Measurements from ENCODE around the gene MINDY2.
"Not testable (repeated sequence)": the region's sequence is repeated elsewhere in the genome, so short reads cannot be mapped to it uniquely, and the experiment has no call there.

The MINDY2 gene

GRCh38 chr15:58880320-58880719, 109.2 kb downstream of the MINDY2 start:
- Histone ChIP-seq H2AFZ (ENCODE audit: low read length) (no peak overlapping the region), H3K36me3 (replicated peaks; ENCODE audit: insufficient read depth, low read length) (peaks cover 14% of the 10 kb centered on the region), H3K9ac (ENCODE audit: low read length) (no peak overlapping the region), H3K9me3 (replicated peaks; ENCODE audit: insufficient read depth, low read length) (no peaks in the 10 kb centered on the region), H3K27me3 (replicated peaks; ENCODE audit: insufficient read depth, low read length) (no peaks in the 10 kb centered on the region), H3K9me2 (replicated peaks; ENCODE audit: insufficient read depth, low read length) (no peaks in the 10 kb centered on the region), H3K4me3 (ENCODE audit: low read length) (no peak overlapping the region), H3F3A (ENCODE audit: insufficient read depth, low read length) (no peaks in the 10 kb centered on the region), H4K20me1 (ENCODE audit: insufficient read depth, low read length) (no peaks in the 10 kb centered on the region), H3K79me2 (ENCODE audit: low read length) (0 out of 2 replicates have a peak, but pooled peaks cover 2% of the 10 kb centered on the region), H3K27ac (ENCODE audit: low read length) (no peak overlapping the region), H3K4me2 (ENCODE audit: low read depth, low read length) (no peak overlapping the region), H3K4me1 (ENCODE audit: low read length) (no peaks in the 10 kb centered on the region)
- no peak for DNase-seq
- TF ChIP-seq EZH2phosphoT487 (IDR thresholded peaks at IDR 0.05; ENCODE audit: low read length) (no peak), EZH2 (optimal IDR thresholded peaks at IDR 0.05; ENCODE audit: low read depth, low read length) (no peak)
- TF ChIP-seq, protein P1, sequence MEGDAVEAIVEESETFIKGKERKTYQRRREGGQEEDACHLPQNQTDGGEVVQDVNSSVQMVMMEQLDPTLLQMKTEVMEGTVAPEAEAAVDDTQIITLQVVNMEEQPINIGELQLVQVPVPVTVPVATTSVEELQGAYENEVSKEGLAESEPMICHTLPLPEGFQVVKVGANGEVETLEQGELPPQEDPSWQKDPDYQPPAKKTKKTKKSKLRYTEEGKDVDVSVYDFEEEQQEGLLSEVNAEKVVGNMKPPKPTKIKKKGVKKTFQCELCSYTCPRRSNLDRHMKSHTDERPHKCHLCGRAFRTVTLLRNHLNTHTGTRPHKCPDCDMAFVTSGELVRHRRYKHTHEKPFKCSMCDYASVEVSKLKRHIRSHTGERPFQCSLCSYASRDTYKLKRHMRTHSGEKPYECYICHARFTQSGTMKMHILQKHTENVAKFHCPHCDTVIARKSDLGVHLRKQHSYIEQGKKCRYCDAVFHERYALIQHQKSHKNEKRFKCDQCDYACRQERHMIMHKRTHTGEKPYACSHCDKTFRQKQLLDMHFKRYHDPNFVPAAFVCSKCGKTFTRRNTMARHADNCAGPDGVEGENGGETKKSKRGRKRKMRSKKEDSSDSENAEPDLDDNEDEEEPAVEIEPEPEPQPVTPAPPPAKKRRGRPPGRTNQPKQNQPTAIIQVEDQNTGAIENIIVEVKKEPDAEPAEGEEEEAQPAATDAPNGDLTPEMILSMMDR (IDR thresholded peaks at IDR 0.05; ENCODE audit: low read length) = no peak

DNA sequence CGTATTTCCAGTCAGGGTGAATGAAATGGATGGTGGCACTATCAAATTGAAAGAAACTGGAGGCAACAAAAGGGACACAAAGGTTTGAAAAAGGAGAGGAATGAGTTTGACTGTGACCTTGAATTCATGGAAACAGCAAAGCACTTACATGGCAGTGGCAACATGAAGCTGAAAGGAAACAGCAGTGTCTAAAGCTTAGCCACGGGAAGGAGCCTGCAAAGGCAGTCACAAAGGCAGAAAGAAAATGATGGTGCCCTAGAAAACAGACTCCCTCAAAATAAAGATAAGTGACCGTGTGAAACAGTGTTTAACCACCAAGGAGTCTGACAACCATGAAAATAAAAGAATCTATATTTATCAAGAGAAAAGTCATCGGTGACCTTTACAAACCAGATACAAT, 111.1 kb downstream of the MINDY2 start:
- peaks cover 14% of the 10 kb centered on the region for H3K36me3 ChIP-seq (replicated peaks; ENCODE audit: insufficient read depth, low read length)
- no peaks in the 10 kb centered on the region for H4K20me1 ChIP-seq (ENCODE audit: insufficient read depth, low read length)
- no peak overlapping the region for H2AFZ ChIP-seq (ENCODE audit: low read length)
- H3K9me2 ChIP-seq (replicated peaks; ENCODE audit: insufficient read depth, low read length) = no peaks in the 10 kb centered on the region
- no peak for TF ChIP-seq EZH2phosphoT487 (IDR thresholded peaks at IDR 0.05; ENCODE audit: low read length)
- TF ChIP-seq, protein P1 (IDR thresholded peaks at IDR 0.05; ENCODE audit: low read length) = no peak
- TF ChIP-seq EZH2 (optimal IDR thresholded peaks at IDR 0.05; ENCODE audit: low read depth, low read length) = no peak
- no peaks in the 10 kb centered on the region for H3F3A ChIP-seq (ENCODE audit: insufficient read depth, low read length)
- no peak overlapping the region for H3K27ac ChIP-seq (ENCODE audit: low read length)
- 0 out of 2 replicates have a peak, but pooled peaks cover 2% of the 10 kb centered on the region for H3K79me2 ChIP-seq (ENCODE audit: low read length)
- H3K9ac ChIP-seq (ENCODE audit: low read length) = no peak overlapping the region
- no peak for DNase-seq
- H3K9me3 ChIP-seq (replicated peaks; ENCODE audit: insufficient read depth, low read length) = no peaks in the 10 kb centered on the region
- no peak overlapping the region for H3K4me2 ChIP-seq (ENCODE audit: low read depth, low read length)
- H3K4me1 ChIP-seq (ENCODE audit: low read length) = no peaks in the 10 kb centered on the region
- H3K4me3 ChIP-seq (ENCODE audit: low read length) = no peak overlapping the region
- H3K27me3 ChIP-seq (replicated peaks; ENCODE audit: insufficient read depth, low read length) = no peaks in the 10 kb centered on the region

DNA sequence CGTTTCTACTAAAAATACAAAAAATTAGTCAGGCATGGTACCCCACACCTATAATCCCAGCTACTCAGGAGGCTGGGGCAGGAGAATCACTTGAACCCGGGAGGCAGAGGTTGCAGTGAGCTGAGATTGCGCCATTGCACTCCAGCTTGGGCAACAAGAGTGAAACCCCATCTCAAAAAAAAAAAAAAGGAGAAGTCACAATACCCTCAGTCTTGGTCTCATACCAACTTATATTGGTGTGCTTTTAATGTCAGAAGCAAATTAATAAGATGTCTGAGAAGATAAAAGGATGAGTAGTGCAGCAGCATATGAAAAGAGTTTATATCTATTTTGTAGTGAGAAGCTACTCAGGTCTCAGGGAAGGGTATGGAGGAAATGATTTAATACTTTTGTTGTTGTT, 112.8 kb downstream of the MINDY2 start:
- not testable (repeated sequence) for H4K20me1 ChIP-seq (ENCODE audit: insufficient read depth, low read length); H3K4me1 ChIP-seq (ENCODE audit: low read length); H3K9me3 ChIP-seq (replicated peaks; ENCODE audit: insufficient read depth, low read length); H3K9ac ChIP-seq (ENCODE audit: low read length); H3K79me2 ChIP-seq (ENCODE audit: low read length); H3K4me2 ChIP-seq (ENCODE audit: low read depth, low read length); H2AFZ ChIP-seq (ENCODE audit: low read length); H3K27ac ChIP-seq (ENCODE audit: low read length); H3K27me3 ChIP-seq (replicated peaks; ENCODE audit: insufficient read depth, low read length); DNase-seq; H3K9me2 ChIP-seq (replicated peaks; ENCODE audit: insufficient read depth, low read length); H3F3A ChIP-seq (ENCODE audit: insufficient read depth, low read length); H3K4me3 ChIP-seq (ENCODE audit: low read length)
- peaks cover 19% of the 10 kb centered on the region for H3K36me3 ChIP-seq (replicated peaks; ENCODE audit: insufficient read depth, low read length)

GRCh38 chr15:58886921-58887320, 115.8 kb downstream of the MINDY2 start:
- no peaks in the 10 kb centered on the region for H3K9me3 ChIP-seq (replicated peaks; ENCODE audit: insufficient read depth, low read length)
- no peak overlapping the region for H3K4me2 ChIP-seq (ENCODE audit: low read depth, low read length)
- no peaks in the 10 kb centered on the region for H3K27me3 ChIP-seq (replicated peaks; ENCODE audit: insufficient read depth, low read length)
- no peak overlapping the region for H3K4me3 ChIP-seq (ENCODE audit: low read length)
- no peaks in the 10 kb centered on the region for H3F3A ChIP-seq (ENCODE audit: insufficient read depth, low read length)
- no peaks in the 10 kb centered on the region for H3K9me2 ChIP-seq (replicated peaks; ENCODE audit: insufficient read depth, low read length)
- no peak overlapping the region for H3K27ac ChIP-seq (ENCODE audit: low read length)
- H3K36me3 ChIP-seq (replicated peaks; ENCODE audit: insufficient read depth, low read length) = peaks cover 31% of the 10 kb centered on the region
- no peak for DNase-seq
- H3K79me2 ChIP-seq (ENCODE audit: low read length) = 0 out of 2 replicates have a peak, but pooled peaks cover 2% of the 10 kb centered on the region
- H3K9ac ChIP-seq (ENCODE audit: low read length) = no peak overlapping the region
- no peaks in the 10 kb centered on the region; the same call in 1 of the 2 replicates for H4K20me1 ChIP-seq (ENCODE audit: insufficient read depth, low read length)
- H2AFZ ChIP-seq (ENCODE audit: low read length) = no peak overlapping the region
- TF ChIP-seq EZH2phosphoT487 (IDR thresholded peaks at IDR 0.05; ENCODE audit: low read length) (no peak), EZH2 (optimal IDR thresholded peaks at IDR 0.05; ENCODE audit: low read depth, low read length) (no peak)
- TF ChIP-seq, protein P1 (IDR thresholded peaks at IDR 0.05; ENCODE audit: low read length) = no peak
- H3K4me1 ChIP-seq (ENCODE audit: low read length) = no peaks in the 10 kb centered on the region
